Measurements from ENCODE around the gene CDK2AP2. TPM values are rescaled to one million over a fixed set of nuclear protein-coding genes. Genes with fewer than 3 reads are reported as not detected.

CDK2AP2 gene
- total and polyA plus RNA-seq, 2 experiments from 2014 or later = 48.6 to 120 TPM

DNA sequence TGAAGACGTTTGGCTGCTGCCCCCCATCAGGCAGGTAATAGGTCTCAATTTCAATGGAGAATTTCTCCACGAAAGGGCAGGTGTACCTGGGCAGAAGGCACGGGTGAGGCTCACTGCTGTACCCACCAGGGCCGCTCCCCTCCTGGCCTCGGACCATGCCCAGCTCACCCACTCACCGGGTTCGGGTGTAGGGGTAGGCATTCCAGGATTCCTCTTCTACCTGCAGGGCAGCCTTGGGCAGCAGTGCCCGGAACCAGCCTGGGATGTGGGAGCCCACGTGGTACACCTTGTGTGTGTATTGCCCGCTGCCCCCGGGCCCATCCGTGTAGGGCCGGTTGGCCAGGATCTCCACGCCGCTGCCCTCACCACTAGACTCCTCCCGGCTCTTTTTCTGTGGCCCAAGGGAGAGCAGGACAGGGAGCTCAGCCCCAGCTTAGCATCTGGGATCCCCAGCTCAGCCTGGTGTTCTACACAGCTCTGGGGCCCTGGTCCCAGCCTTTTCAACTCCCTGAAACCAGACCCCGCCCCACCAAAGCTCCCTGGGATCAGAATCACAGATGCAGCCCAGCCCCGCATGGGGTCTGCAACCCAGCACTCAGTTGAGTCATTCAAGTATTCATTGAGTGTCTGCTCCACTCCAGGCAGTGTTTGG, 5.5 kb downstream of the CDK2AP2 start:
- H3F3A ChIP-seq (replicated peaks; ENCODE audit: low read depth) = peaks cover 12% of the 10 kb centered on the region; the same call in 1 of the 2 replicates
- H3K9me2 ChIP-seq (ENCODE audit: insufficient read depth) = no peaks in the 10 kb centered on the region
- no peak overlapping the region for H2AFZ ChIP-seq
- Mint-ChIP-seq H3K4me3 (peak overlapping the region; percentile 62), H3K4me1 (peaks cover 23% of the 10 kb centered on the region), H3K36me3 (ENCODE audit: low read depth) (peaks cover 16% of the 10 kb centered on the region), H3K27ac (no peak overlapping the region), H3K9me3 (no peaks in the 10 kb centered on the region; the same call in 2 of the 3 replicates), H3K27me3 (ENCODE audit: insufficient read depth, low read depth, poor library complexity) (peaks cover 18% of the 10 kb centered on the region)
- TF ChIP-seq STAT1 (IDR thresholded peaks at IDR 0.05; ENCODE audit: unreplicated experiment) = no peak
- no peak for TF ChIP-seq CREB1 (CRISPR knock-in tag; IDR thresholded peaks at IDR 0.05; ENCODE audit: low read depth)
- TF ChIP-seq JUNB (IDR thresholded peaks at IDR 0.05; ENCODE audit: unreplicated experiment) = no peak
- TF ChIP-seq ZNF114 (CRISPR knock-in tag; IDR thresholded peaks at IDR 0.05) = no peak
- no peak for TF ChIP-seq EZH2 (IDR thresholded peaks at IDR 0.05; ENCODE audit: low read depth, unreplicated experiment)
- TF ChIP-seq, protein P1, sequence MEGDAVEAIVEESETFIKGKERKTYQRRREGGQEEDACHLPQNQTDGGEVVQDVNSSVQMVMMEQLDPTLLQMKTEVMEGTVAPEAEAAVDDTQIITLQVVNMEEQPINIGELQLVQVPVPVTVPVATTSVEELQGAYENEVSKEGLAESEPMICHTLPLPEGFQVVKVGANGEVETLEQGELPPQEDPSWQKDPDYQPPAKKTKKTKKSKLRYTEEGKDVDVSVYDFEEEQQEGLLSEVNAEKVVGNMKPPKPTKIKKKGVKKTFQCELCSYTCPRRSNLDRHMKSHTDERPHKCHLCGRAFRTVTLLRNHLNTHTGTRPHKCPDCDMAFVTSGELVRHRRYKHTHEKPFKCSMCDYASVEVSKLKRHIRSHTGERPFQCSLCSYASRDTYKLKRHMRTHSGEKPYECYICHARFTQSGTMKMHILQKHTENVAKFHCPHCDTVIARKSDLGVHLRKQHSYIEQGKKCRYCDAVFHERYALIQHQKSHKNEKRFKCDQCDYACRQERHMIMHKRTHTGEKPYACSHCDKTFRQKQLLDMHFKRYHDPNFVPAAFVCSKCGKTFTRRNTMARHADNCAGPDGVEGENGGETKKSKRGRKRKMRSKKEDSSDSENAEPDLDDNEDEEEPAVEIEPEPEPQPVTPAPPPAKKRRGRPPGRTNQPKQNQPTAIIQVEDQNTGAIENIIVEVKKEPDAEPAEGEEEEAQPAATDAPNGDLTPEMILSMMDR (conservative IDR thresholded peaks at IDR 0.05; ENCODE audit: low read depth in 2 of 2) = no peak
- no peak for TF ChIP-seq ZNF462 (CRISPR knock-in tag; IDR thresholded peaks at IDR 0.05)
- ATAC-seq = no peak
- peaks cover 21% of the 10 kb centered on the region for H3K4me1 ChIP-seq (ENCODE audit: insufficient read depth)
- no peak for DNase-seq (ENCODE audit: low spot score)
- peaks cover 4% of the 10 kb centered on the region; the same call in 1 of the 2 replicates for H3K36me3 ChIP-seq (ENCODE audit: insufficient read depth)
- H3K79me2 ChIP-seq (replicated peaks; ENCODE audit: insufficient read depth) = peaks cover 5% of the 10 kb centered on the region; the same call in 1 of the 2 replicates
- H3K27me3 ChIP-seq (ENCODE audit: insufficient read depth) = no peaks in the 10 kb centered on the region; the same call in 1 of the 2 replicates
- peaks cover 15% of the 10 kb centered on the region for H4K20me1 ChIP-seq (replicated peaks; ENCODE audit: insufficient read depth)
- H3K27ac ChIP-seq (ENCODE audit: low read depth) = no peak overlapping the region
- H3K4me2 ChIP-seq = no peak overlapping the region
- no peak overlapping the region for H3K4me3 ChIP-seq

Data from GM23338 (cell line).